GM20431 (cell line): ENCODE results near the gene SHISAL2B.
"Not testable (repeated sequence)": the region's sequence is repeated elsewhere in the genome, so short reads cannot be mapped to it uniquely, and the experiment has no call there.

Source experiments
- in situ Hi-C: fragments of 300-500 bp; cut with MseI, MboI; formaldehyde crosslinking; loops from one replicate; pipeline ENCODE4 v1.15.0; 2020; ENCODE audit warnings: low sequenced_read_pairs; ENCODE audit not compliant: unreplicated experiment

The SHISAL2B gene

GRCh38 chr5:64690417-64691151 is at the start of gene SHISAL2B:
Gene SHISAL2B (plus strand): TSS chr5:64690503. CDS start chr5:64690624, 121 bp downstream.
- in situ Hi-C loops = no loop called here

- in situ Hi-C loops = no loop called here
Observed at GRCh38 chr5:64644831-64645230, 45.5 kb upstream of the SHISAL2B start.

- in situ Hi-C loops = no loop called here
Observed at GRCh38 chr5:64646169-64646568, 44.1 kb upstream of the SHISAL2B start.

- in situ Hi-C loops = no loop called here
Observed at GRCh38 chr5:64649512-64649911, 40.8 kb upstream of the SHISAL2B start.

GRCh38 chr5:64653766-64654560 is 36.3 kb upstream of the SHISAL2B start:
- in situ Hi-C loops = no loop called here

- in situ Hi-C loops = no loop called here
Observed at GRCh38 chr5:64654561-64654938, 35.8 kb upstream of the SHISAL2B start.

GRCh38 chr5:64655596-64655995 is 34.7 kb upstream of the SHISAL2B start:
- in situ Hi-C loops = no loop called here

- in situ Hi-C loops = no loop called here
Observed at GRCh38 chr5:64659289-64659688, 31.0 kb upstream of the SHISAL2B start.

- in situ Hi-C loops = not testable (repeated sequence)
Observed at GRCh38 chr5:64663181-64663580, 27.1 kb upstream of the SHISAL2B start.

GRCh38 chr5:64665243-64665642 is 25.1 kb upstream of the SHISAL2B start:
- in situ Hi-C loops = no loop called here

GRCh38 chr5:64666078-64666477 is 24.2 kb upstream of the SHISAL2B start:
- in situ Hi-C loops = no loop called here

GRCh38 chr5:64667068-64667467 is 23.2 kb upstream of the SHISAL2B start:
- in situ Hi-C loops = no loop called here

- in situ Hi-C loops = no loop called here
Observed at GRCh38 chr5:64670277-64670676, 20.0 kb upstream of the SHISAL2B start.

- in situ Hi-C loops = no loop called here
Observed at GRCh38 chr5:64671678-64672077, 18.6 kb upstream of the SHISAL2B start.

- in situ Hi-C loops = no loop called here
Observed at GRCh38 chr5:64678374-64678773, 11.9 kb upstream of the SHISAL2B start.

- in situ Hi-C loops = no loop called here
Observed at GRCh38 chr5:64680289-64680688, 10.0 kb upstream of the SHISAL2B start.

GRCh38 chr5:64682608-64683007 is 7.7 kb upstream of the SHISAL2B start:
- in situ Hi-C loops = no loop called here

- in situ Hi-C loops = no loop called here
Observed at GRCh38 chr5:64685866-64686265, 4.4 kb upstream of the SHISAL2B start.

- in situ Hi-C loops = no loop called here
Observed at GRCh38 chr5:64688391-64688790, 1.9 kb upstream of the SHISAL2B start.

GRCh38 chr5:64688965-64689364 is 1.3 kb upstream of the SHISAL2B start:
- in situ Hi-C loops = no loop called here

- in situ Hi-C loops = no loop called here
Observed at GRCh38 chr5:64690104-64690416, 243 bp upstream of the SHISAL2B start.

GRCh38 chr5:64691291-64691690 is 988 bp downstream of the SHISAL2B start:
- in situ Hi-C loops = no loop called here
